Measurements from ENCODE around the gene GALNTL6.
"Not testable (repeated sequence)": the region's sequence is repeated elsewhere in the genome, so short reads cannot be mapped to it uniquely, and the experiment has no call there.

Gene GALNTL6

GRCh38 chr4:172356016-172356415 lies 542.8 kb downstream of the GALNTL6 start:
- FAIRE-seq (no peak), DNase-seq (ENCODE audit: insufficient read length, low spot score) (no peak)

- DNase-seq (ENCODE audit: insufficient read length, low spot score) = no peak
- FAIRE-seq = no peak
These were observed 543.9 kb downstream of the GALNTL6 start for GRCh38 chr4:172357006-172357540.

- DNase-seq (ENCODE audit: insufficient read length, low spot score) = no peak
- no peak for FAIRE-seq
These were observed 549.4 kb downstream of the GALNTL6 start for GRCh38 chr4:172362569-172362968.

- DNase-seq (ENCODE audit: insufficient read length, low spot score) (no peak), FAIRE-seq (no peak)
These were observed 556.3 kb downstream of the GALNTL6 start for GRCh38 chr4:172369471-172369959.

- FAIRE-seq (no peak), DNase-seq (ENCODE audit: insufficient read length, low spot score) (no peak)
These were observed 564.4 kb downstream of the GALNTL6 start for GRCh38 chr4:172377486-172378140.

- FAIRE-seq (no peak), DNase-seq (ENCODE audit: insufficient read length, low spot score) (no peak)
These were observed 566.6 kb downstream of the GALNTL6 start for GRCh38 chr4:172379834-172380233.

- DNase-seq (ENCODE audit: insufficient read length, low spot score) (no peak), FAIRE-seq (no peak)
These were observed 577.1 kb downstream of the GALNTL6 start for GRCh38 chr4:172390331-172390730.

GRCh38 chr4:172392741-172393140 lies 579.5 kb downstream of the GALNTL6 start:
- DNase-seq (ENCODE audit: insufficient read length, low spot score) (no peak), FAIRE-seq (no peak)

- no peak for FAIRE-seq
- DNase-seq (ENCODE audit: insufficient read length, low spot score) = no peak
These were observed 580.0 kb downstream of the GALNTL6 start for GRCh38 chr4:172393220-172393619.

GRCh38 chr4:172404676-172405075 lies 591.5 kb downstream of the GALNTL6 start:
- no peak for FAIRE-seq
- no peak for DNase-seq (ENCODE audit: insufficient read length, low spot score)

GRCh38 chr4:172410363-172410762 lies 597.2 kb downstream of the GALNTL6 start:
- DNase-seq (ENCODE audit: insufficient read length, low spot score) (no peak), FAIRE-seq (no peak)

- FAIRE-seq (no peak), DNase-seq (ENCODE audit: insufficient read length, low spot score) (no peak)
These were observed 597.9 kb downstream of the GALNTL6 start for GRCh38 chr4:172411149-172411548.

- FAIRE-seq = no peak
These were observed 599.8 kb downstream of the GALNTL6 start for GRCh38 chr4:172412851-172413580.

GRCh38 chr4:172428979-172429378 lies 615.8 kb downstream of the GALNTL6 start:
- not testable (repeated sequence) for FAIRE-seq; DNase-seq (ENCODE audit: insufficient read length, low spot score)

More at GRCh38 chr4:172412851-172413580, 599.8 kb downstream of the GALNTL6 start:
- no peak for DNase-seq (ENCODE audit: insufficient read length, low spot score)

GRCh38 chr4:172480471-172480870 lies 667.3 kb downstream of the GALNTL6 start:
- FAIRE-seq = no peak
- DNase-seq (ENCODE audit: insufficient read length, low spot score) = no peak

- no peak for FAIRE-seq
- no peak for DNase-seq (ENCODE audit: insufficient read length, low spot score)
These were observed 668.8 kb downstream of the GALNTL6 start for GRCh38 chr4:172481802-172482508.

- DNase-seq (ENCODE audit: insufficient read length, low spot score) = no peak
- FAIRE-seq = no peak
These were observed 671.8 kb downstream of the GALNTL6 start for GRCh38 chr4:172485007-172485406.

GRCh38 chr4:172486531-172486930 lies 673.3 kb downstream of the GALNTL6 start:
- no peak for FAIRE-seq

GRCh38 chr4:172489861-172490260 lies 676.7 kb downstream of the GALNTL6 start:
- FAIRE-seq = no peak
- no peak for DNase-seq (ENCODE audit: insufficient read length, low spot score)

More at GRCh38 chr4:172486531-172486930, 673.3 kb downstream of the GALNTL6 start:
- no peak for DNase-seq (ENCODE audit: insufficient read length, low spot score)

- DNase-seq (ENCODE audit: insufficient read length, low spot score) (no peak), FAIRE-seq (no peak)
These were observed 682.6 kb downstream of the GALNTL6 start for GRCh38 chr4:172495769-172496168.

- DNase-seq (ENCODE audit: insufficient read length, low spot score) (no peak), FAIRE-seq (no peak)
These were observed 684.1 kb downstream of the GALNTL6 start for GRCh38 chr4:172497321-172497720.

Measured in GM19239 (cell line).